H1 (cell line): ENCODE results near the gene EGF.

ENCODE experiments used
- CBX5 ChIP-seq: fragments of 300-800, 300-1000 bp; sonication (generic); IDR thresholded peaks from 2 replicates; pipeline ENCODE4 v1.7.1; 2016; ENCODE audit warnings: antibody characterized with exemption, low read length, low read depth
- CEBPB ChIP-seq: IDR thresholded peaks from 2 replicates; pipeline ENCODE4 v1.6.1; 2012; ENCODE audit warnings: low read depth, low read length
- CREB1 ChIP-seq: IDR thresholded peaks from 2 replicates; pipeline ENCODE4 v1.6.1; 2012; ENCODE audit warnings: inconsistent platforms
- EP300 ChIP-seq, 2 experiments: IDR thresholded peaks; 1 replicate in 1 of 2; 2 replicates in 1 of 2; pipeline ENCODE4 v1.6.1; 2011 to 2012; ENCODE audit warnings: low read depth in 2 of 2, low read length in 2 of 2, mild to moderate bottlenecking in 2 of 2, borderline replicate concordance in 1 of 2, inconsistent platforms in 1 of 2, moderate library complexity in 1 of 2
- EZH2 ChIP-seq: fragments of 200-600 bp; sonication (generic); IDR thresholded peaks from 2 replicates; pipeline ENCODE4 v1.7.1; 2012; ENCODE audit warnings: low read depth, mild to moderate bottlenecking, moderate library complexity, low read length, inconsistent platforms; ENCODE audit not compliant: severe bottlenecking
- KDM1A ChIP-seq: fragments of 200-600, 300-600 bp; sonication (generic); IDR thresholded peaks from 2 replicates; pipeline ENCODE4 v1.7.1; 2016; ENCODE audit warnings: mild to moderate bottlenecking, low read length, borderline replicate concordance
- MAFK ChIP-seq: IDR thresholded peaks from 2 replicates; pipeline ENCODE4 v1.6.1; 2012; ENCODE audit warnings: low read depth, mild to moderate bottlenecking, improper control_type of control experiment, low read length
- RNF2 ChIP-seq: fragments of 200-900, 300-1000 bp; sonication (generic); IDR thresholded peaks from 2 replicates; pipeline ENCODE4 v1.7.1; 2016; ENCODE audit warnings: borderline replicate concordance, low read depth, mild to moderate bottlenecking, antibody characterized with exemption, low read length; ENCODE audit not compliant: poor library complexity, severe bottlenecking; ENCODE audit errors: missing control alignments
- SIN3A ChIP-seq, 2 experiments: IDR thresholded peaks in 1 of 2; conservative IDR thresholded peaks in 1 of 2; 2 replicates each; pipeline ENCODE4 v1.6.1; 2011 to 2012; ENCODE audit warnings: low read length in 2 of 2, improper control_type of control experiment in 1 of 2, low read depth in 1 of 2, mild to moderate bottlenecking in 1 of 2
- SUZ12 ChIP-seq: fragments of 200-600 bp; sonication (generic); IDR thresholded peaks from 2 replicates; pipeline ENCODE4 v1.6.1; 2012; ENCODE audit warnings: mild to moderate bottlenecking, inconsistent platforms, low read length, moderate library complexity, mixed read lengths
- TF ChIP-seq, protein P1 (sequence below): IDR thresholded peaks from 2 replicates; pipeline ENCODE4 v1.6.1; 2012; ENCODE audit warnings: inconsistent platforms
- TF ChIP-seq, protein P2 (sequence below): IDR thresholded peaks from 2 replicates; pipeline ENCODE4 v1.6.1; 2012; ENCODE audit warnings: inconsistent platforms

DNA sequence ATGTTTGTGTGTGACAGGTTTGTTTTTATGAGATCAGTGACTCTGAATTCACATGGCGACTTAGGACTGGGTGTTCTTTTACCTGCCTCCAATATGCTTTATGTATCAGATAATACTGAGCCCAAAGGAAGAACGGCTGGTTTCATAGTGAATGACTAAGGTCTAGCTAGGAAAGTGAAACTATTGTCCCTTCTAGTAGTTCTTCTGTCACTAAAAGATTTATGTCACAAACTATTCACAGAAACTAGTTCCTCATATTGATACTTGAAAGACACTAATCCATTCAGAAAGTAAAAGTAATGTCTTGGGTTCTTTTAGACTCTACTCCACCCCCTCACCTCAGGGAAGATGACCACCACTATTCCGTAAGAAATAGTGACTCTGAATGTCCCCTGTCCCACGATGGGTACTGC, 81.7 kb downstream of the EGF start:
- TF ChIP-seq EZH2 (no peak), KDM1A (no peak), EP300 (IDR thresholded peaks at IDR 0.05; ENCODE audit: borderline replicate concordance in 1 of 2, low read depth in 2 of 2, low read length in 2 of 2) (no peak), CEBPB (no peak), SIN3A (conservative IDR thresholded peaks at IDR 0.05 in 1 of 2, IDR thresholded peaks at IDR 0.05 in 1 of 2; ENCODE audit: low read depth in 1 of 2, low read length in 2 of 2) (no peak), SUZ12 (no peak), MAFK (no peak), CREB1 (no peak), CBX5 (no peak), RNF2 (no peak)
- TF ChIP-seq, protein P1, sequence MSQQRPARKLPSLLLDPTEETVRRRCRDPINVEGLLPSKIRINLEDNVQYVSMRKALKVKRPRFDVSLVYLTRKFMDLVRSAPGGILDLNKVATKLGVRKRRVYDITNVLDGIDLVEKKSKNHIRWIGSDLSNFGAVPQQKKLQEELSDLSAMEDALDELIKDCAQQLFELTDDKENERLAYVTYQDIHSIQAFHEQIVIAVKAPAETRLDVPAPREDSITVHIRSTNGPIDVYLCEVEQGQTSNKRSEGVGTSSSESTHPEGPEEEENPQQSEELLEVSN = no peak
- TF ChIP-seq, protein P2, sequence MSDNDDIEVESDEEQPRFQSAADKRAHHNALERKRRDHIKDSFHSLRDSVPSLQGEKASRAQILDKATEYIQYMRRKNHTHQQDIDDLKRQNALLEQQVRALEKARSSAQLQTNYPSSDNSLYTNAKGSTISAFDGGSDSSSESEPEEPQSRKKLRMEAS = no peak
